Measurements from ENCODE around the gene BPHL.
"Not testable (repeated sequence)": the region's sequence is repeated elsewhere in the genome, so short reads cannot be mapped to it uniquely, and the experiment has no call there.

Gene BPHL

DNA sequence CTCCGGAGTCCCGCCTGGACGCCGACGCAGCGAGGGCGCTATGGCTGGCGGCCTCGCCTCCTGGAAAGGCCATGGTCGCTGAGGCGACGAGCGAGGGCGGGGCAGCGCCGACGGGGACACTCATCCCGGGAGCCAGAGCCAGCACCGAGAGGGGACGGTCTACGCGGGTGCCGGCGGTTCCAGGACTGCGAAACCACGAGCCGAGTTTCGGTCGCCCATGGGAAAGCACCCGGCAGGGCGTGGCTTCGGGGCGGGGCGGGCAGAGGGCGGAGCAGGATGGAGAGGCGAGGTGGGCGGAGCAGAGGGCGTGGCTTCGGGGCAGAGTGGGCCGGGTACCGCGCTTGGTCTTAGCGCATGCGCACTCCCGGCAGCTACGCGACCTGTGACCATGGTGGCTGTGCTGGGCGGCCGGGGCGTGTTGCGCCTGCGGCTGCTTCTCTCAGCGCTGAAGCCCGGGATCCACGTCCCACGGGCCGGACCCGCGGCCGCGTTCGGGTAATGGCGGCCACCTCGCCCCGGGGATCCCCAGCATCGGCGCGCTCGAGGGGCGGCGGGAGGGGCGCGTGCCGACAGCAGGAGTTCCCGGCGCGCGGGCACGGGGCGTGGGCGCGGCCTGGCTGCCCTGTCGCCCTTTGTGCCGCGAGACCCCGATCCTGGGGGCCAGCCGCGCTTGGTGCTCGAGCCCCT is at the start of gene BPHL:
TSS of gene BPHL (plus strand) at position 359 of the 687 bp plus-strand sequence. CDS start at position 389, 30 bp downstream.
- peak; percentile 23 for DNase-seq (ENCODE audit: low read depth, low spot score)

DNA sequence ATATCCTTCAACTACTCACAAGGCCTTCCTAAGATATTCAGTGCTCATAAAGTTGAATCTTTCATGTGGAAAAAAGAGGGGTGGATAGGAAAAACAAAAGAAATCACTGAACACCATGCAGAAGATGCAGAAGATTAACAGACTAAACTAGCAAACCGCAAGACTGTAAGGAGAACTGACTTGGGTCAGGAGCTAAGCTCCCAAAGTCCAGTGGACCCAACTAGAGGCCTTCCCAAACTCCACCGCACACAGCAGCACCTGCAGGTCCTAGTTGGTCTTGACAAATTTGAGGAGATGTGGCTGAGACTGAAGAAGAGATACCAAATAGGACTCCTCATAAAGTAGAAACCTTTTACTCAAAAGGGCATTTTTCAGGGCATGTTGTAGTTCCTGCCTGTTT is 46.9 kb upstream of the BPHL start:
- DNase-seq (ENCODE audit: low read depth, low spot score) = no peak

DNA sequence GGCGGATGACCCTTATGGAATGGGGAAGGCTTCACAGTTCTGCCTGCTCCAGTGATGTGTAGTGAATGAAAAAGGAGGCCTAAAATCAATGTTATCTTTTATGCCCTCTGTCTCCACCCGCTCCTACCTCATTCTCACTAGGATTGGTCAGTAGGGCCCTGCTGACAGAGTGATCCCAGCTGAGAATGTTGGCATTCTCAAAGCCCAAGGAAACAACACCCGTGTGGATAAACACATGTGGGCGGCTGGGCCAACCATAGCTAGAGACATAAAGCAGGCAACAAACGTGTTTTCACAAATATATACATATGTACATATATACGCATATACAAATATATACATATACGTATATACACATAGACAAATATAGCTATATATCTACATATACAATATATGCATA is 45.7 kb upstream of the BPHL start:
- DNase-seq (ENCODE audit: low read depth, low spot score) = no peak

DNA sequence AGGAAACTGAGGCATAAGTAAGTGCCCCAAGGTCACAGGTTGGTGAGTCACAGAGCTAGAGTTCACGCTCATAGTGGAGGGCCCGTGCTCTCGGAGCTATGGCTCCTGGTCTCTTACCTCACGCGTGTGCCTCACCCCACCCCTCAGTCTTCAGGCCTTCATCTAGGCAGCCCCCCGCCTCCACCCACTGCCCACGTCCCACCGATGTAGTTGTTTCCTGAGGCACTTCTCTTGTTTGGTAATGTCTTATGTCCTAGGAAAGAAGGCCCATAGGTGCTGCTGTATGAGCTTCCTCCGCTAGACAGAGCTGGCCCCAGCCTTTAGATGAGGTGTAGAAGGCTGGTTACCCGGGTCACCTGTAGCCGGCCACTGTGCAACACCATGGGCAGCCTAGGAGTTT is 45.1 kb upstream of the BPHL start:
- no peak for DNase-seq (ENCODE audit: low read depth, low spot score)

DNA sequence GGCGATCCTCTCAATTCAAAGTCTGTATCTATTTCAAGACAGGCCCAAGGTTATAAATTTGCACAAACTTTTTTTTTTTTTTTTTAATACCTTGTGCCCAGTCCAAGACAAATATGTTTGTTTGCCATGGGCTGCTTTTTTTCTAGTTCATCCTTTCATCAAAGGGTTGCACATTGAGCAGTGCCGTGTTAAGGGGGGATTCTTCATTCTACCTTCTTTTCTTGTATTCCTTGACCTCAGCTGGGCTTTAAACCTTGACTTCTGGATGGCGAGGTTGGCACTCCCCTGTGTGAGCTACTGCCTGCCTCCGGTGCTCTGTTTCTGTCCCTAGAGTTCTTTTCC is 42.8 kb upstream of the BPHL start:
- no peak for DNase-seq (ENCODE audit: low read depth, low spot score)

DNA sequence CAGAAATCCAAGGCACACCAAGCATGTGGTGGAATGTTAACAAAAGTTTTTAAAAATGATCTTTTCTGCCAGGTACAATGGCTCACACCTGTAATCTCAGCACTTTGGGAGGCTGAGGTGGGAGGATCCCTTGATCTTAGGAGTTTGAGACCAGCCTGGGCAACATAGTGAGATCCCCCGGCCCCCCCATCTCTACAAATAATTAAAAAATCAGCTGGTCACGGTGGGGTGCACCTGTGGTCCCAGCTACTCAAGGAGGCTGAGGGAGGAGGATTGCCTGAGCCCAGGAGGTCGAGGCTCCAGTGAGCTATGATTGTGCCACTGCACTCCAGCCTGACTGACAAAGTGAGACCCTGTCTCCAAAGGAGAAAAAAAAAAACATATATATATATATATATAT is 42.2 kb upstream of the BPHL start:
- DNase-seq (ENCODE audit: low read depth, low spot score) = no peak

DNA sequence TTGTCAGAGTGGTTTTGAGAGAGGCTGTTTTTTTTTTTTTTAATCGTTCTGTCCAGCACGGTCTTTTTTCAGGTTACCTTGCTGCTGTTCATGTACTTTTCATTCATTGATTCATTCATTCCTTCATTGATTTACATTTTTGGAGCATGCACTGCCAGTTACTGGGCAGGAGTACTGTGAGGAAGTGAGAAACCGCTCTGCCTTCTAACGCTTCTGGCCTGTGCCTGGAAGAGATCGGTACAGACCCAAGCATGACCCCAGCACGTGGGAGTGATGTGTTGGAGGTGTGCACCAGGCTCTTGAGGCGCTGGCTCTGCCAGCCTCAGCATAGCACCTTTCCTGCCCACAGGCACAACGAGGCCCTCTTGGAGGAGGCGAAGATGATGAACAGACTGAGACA is 41.1 kb upstream of the BPHL start:
- no peak for DNase-seq (ENCODE audit: low read depth, low spot score)

DNA sequence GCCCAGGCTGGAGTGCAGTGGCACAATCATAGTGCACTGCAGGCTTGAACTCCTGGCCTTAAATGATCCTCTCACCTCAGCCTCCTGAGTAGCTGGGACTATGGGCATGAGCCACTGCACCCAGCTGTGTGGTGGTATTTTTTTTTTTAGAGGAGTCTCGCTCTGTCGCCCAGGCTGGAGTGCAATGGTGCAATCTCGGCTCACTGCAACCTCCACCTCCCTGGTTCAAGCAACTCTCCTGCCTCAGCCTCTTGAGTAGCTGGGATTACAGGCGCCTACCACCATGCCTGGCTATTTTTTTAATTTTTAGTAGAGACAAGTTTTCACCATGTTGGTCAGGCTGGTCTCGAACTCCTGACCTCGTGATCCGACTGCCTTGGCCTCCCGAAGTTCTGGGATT is 39.6 kb upstream of the BPHL start:
- DNase-seq (ENCODE audit: low read depth, low spot score) = not testable (repeated sequence)

DNA sequence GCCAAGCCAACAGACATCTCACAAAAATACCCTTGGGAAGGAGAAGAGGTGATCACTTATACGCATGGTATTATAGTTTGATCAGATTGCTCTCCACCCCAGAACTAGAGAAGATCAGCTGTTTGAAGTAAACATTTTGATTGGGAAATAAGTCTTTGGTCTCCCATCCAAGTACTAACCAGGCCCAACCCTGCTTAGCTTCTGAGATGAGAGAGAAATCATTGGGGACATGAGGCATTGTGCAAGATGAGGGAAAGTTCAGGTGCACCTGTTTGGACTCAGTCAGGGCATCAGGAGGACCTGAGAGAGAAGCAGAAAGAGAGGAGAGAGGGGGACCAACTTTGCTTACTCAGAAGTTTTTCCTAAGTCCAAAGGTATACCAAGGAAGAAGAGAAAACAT is 38.8 kb upstream of the BPHL start:
- DNase-seq (ENCODE audit: low read depth, low spot score) = no peak

DNA sequence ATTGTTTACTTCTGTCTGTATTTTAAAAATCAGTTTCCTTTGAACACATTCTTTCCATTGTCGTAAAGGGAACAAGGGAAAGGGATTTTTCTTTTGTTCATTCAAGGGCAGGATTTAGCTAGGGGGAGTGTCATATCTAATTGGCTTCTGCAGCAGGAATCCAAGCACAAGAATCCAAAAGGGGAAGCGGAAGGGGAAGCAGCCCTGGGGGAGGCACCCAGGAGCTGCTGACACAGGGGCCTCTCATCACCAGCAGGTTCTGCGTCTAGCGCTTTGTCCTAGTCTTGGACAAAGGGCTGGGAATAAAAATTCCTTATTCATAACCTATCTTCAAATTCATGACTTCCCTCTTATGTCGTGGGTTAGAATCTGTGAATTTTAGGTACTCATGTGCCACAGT is 36.6 kb upstream of the BPHL start:
- no peak for DNase-seq (ENCODE audit: low read depth, low spot score)

DNA sequence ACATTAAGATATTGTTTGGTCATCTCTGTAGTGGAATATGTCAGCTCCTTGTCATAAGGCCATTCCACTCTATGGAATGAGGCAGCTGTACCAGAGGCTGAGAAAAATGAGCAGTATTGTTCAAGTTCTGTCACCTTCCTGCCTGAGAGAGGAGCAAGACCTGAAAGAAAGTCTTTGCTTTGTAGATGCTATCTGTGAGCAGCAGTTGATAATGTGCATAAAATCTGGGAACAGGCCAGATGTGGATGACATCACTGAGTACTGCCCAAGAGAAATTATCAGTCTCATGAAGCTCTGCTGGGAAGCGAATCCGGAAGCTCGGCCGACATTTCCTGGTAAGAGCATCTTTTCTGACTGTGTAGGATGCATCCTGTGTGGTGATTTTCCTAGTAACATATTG is 33.4 kb upstream of the BPHL start:
- no peak for DNase-seq (ENCODE audit: low read depth, low spot score)

DNA sequence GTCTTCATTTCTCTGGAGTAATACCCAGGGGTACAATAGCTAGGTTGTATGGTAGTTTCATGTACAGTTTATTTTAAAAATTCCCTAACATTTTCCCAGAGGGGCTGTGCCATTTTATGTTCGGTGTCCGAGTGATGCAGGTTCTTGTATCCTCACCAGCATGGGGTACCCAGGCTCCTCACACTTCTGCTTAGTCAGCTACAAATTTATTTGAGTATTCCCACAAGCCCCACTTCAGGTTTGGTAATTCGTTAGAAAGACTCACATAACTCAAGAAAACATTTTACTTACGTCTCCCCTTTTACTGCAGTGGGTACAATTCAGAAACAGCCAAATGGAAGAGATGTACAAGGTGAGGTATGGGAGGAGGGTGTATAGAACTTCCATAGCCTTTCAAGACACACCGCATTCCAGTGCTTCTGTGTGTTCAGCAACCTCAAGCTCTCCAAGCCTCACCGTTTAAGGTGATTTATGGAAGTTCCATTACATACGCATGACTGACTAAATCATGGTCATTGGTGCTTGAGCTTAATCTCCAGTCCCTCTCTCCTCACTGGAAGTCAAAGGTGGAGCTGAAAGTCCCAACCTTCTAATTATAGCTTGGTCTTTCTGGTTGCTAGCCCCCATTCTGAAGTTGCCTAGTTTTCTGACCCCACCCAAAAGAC is 32.1 kb upstream of the BPHL start:
- DNase-seq (ENCODE audit: low read depth, low spot score) = no peak

DNA sequence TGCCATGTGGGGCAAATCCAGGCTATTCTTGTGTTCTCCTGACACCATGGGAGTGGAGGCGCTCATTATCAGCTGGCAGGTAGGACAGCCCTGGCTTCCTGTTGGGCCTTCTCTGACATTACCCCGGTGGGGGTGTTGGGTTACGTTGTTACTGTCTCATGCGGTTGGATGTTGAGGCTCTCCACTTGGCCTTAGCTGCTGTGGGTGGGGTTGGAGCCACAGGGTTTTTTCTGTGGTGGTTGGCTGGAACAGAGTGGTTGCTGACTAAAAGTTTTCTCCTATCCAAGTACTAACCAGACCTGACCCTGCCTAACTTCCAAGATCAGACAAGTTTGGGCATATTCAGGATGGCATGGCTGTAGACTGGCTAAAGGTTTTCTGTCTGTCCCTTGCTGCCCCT is 30.1 kb upstream of the BPHL start:
- DNase-seq (ENCODE audit: low read depth, low spot score) = no peak

DNA sequence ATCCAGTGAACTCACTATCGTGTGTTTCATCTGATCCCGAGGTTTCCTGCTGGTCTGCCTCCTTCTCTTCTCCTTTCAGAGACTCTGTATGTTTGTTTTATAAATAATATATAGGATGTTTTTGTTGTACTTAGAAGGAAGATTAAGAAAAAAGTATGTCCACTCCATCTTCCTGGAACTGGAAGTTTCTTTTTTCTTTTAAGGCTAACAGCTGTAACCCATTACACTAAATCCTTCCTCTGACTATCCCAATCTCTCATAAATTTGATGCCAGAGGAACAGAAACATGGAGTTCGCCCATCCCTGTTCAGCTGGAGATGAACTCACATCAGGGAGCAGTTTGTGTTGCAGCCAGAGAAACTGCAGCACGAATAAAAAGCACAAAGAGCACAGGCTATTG is 29.5 kb upstream of the BPHL start:
- no peak for DNase-seq (ENCODE audit: low read depth, low spot score)

DNA sequence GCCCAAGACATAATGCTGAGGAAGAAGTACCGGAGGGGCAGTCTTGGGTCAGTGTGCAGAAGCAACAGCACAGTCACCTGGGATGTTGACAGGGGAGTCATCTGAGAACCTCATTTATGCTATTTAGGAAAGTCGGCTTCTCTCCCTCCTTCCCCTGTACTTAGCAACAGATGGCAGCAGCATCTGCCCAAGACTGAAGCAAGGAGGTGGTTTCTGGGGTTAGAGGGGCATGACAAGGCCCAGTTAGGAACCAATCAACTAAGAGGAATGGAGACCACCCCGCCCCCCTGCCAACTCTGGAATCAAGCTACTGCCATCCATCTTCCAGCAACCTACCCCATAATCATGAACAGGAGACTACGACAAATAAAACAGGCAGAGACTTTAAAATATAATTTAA is 28.5 kb upstream of the BPHL start:
- no peak for DNase-seq (ENCODE audit: low read depth, low spot score)

DNA sequence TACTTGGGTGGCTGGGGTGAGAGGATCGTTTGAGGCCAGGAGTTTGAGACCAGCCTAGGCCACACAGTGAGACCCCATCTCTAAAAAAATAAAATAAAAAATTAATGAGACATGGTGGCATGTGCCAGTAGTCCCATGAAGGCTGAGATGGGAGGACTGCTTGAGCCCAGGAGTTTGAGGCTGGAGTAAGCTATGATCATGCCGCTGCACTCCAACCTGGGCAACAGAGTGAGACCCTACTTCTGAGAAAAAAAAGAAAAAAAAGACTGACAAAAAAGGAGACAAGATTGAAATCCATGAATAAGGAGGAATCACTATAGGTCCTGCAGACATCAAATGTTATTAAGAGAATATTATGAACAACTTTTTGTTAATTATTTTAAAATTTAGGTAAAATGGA is 23.7 kb upstream of the BPHL start:
- DNase-seq (ENCODE audit: low read depth, low spot score) = no peak

DNA sequence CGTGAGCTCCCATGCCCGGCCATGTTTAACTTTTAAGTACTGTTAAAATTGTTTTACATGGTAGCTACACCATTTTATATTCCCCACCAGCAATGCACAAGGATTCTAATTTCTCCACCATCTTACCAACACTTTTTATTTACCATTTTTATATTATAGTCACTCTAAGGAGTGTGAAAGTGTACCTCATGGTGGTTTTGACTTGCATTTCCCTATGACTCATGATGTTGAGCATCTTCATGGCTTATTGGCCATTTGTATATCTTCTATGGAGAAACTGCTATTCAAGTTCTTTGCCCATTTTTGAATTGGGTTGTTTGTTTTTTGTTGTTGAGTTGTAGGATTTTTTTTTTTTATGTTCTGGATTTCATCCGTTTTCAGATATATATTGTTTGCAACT is 15.6 kb upstream of the BPHL start:
- no peak for DNase-seq (ENCODE audit: low read depth, low spot score)

DNA sequence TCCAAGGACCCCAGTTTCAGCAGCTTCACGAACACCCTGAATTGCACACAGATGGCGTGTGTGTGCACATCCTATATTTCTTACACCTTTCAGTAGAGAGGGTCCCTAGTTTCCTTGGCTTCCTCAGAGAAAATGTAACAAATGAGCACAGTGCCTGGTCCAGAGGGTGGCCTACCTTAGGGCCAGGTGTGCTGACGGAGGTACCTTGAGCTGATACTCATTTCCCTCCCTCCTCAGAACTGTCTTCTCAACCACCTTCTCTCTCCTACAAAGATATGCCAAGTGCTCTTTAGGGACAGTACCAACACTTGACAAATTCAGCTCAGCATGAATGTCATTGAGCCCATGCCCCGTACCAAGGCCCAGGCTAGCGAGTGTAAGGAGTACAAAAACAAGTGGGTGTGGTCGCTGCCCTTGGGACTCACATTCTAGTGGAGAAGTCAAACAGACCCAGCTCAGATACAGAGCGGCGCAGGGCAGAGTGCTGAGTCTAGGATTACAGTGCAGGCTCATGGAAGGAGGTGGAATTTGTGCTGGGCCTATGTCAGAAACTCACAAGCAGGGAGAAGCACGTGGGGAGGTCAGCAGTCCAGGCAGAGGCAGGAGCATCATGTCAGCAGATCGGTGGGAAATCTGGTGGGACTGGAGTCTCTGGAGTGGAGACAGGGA is 9.6 kb upstream of the BPHL start:
- no peak for DNase-seq (ENCODE audit: low read depth, low spot score)

DNA sequence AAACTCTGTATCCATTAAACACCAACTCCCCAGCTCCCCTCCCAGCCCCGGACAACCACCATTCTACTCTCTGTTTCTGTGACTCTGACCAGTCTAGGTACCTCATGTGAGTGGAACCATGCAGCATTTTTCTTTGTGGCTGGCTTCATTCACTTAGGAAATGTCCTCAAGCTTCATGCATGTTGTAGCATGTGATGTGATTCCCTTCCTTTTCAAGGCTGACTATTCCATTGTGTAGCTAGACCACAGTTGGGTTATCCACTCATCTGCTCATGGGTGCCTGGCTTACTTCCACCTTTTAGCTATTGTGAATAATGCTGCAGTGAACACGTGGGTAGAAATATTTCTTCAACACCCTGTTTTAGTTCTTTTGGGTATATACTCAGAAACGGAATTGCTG is 8.8 kb upstream of the BPHL start:
- no peak for DNase-seq (ENCODE audit: low read depth, low spot score)

DNA sequence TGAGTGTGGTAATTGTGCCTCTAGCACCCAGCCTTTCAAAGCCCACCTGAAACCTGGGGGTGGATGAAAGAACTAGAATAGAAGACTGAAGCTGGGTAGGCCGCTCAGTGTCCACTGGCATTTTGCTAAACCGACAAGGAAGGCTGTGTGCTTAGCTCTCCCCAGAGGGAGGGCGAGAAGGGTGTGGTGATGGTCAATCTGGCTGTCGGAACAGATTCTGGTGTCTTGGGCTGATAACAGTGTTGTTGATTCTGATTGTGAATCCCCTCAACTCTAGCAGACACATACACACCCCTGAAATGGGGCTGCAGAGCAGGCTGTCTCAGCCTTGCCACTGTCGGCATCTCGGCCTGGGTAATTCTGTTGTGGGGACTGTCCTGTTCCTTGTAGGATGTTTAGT is 4.1 kb upstream of the BPHL start:
- no peak for DNase-seq (ENCODE audit: low read depth, low spot score)

DNA sequence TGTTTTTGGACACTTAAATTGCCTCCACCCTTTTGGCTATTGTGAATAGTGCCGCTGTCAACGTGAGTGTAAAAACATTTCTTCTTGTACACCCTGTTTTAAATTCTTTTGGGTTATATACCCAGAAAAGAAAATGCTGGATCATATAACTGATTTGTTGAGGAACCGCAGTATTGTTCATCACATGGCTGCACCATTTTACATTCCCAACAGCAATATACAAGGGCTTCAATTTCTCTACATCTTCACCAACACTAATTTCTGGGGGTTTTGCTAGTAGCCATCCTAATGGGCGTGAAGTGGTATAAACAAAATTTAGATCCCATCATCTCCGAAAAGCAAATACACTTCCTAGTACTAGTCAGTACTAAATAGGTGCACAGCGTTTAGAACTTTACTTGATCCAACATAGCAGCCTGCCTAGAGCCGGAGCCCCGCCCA is 579 bp upstream of the BPHL start:
- no peak for DNase-seq (ENCODE audit: low read depth, low spot score)

DNA sequence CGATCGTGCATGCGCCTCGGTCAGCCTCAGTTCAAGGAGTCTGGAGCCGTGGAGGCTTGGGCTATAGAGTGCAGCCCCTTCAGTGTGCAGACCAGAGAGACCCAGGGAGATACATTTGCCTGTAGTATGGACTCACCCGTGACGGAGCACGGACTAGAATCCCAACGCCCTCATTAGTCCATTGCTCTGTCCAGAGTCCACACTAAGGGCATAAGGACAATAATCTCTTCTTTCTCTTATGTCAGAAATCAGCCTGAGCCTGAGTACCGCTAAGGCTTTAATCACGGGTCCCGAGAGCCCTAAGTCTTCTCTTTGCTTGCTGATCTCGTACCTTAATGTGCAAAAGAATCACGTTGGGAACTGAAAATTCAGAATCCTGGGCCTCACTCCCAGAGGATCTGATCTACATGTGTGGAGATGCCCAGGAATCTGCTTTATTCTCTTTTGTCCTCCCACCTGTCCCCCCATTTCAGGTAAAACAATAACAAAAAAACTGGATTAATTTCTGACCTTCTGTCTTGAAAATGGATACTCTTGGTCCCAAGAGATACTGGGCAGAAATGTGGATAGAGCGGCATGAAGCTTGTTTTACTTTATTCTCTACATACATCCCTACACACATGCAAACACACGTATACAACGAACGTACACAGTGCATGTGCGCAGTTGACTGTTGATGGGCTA is 671 bp downstream of the BPHL start:
- no peak for DNase-seq (ENCODE audit: low read depth, low spot score)

DNA sequence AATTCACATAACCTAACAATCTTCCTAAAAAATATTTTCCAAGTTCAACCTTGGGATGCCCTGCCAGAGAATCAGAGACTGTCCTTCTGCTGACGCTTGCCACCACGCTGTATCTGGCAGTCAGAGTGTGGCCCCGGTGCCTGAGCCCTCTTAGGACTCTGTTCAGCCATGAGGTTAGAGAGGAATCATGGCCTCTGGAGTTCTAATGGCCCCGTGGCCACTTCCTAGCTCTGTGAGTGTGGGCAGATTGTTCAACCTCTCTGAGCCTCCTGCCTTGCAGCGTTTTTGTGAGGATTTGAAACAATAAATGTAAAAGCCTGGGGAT is 2.2 kb downstream of the BPHL start:
- no peak for DNase-seq (ENCODE audit: low read depth, low spot score)
